Measurements from ENCODE around the gene KIAA1614.

GRCh38 chr1:180962178-180962577 lies 49.5 kb downstream of the KIAA1614 start:
- TF ChIP-seq POLR2AphosphoS5 (IDR thresholded peaks at IDR 0.05; ENCODE audit: low read depth, low read length): no peak
- TF ChIP-seq POLR2A (IDR thresholded peaks at IDR 0.05; ENCODE audit: low read depth, low read length): no peak

Data from GM12892 (cell line).